AG09319 (cell line): ENCODE measurements around the gene HOXC10.

Source experiments
- DNase-seq: peaks from one replicate; pipeline ENCODE4 v3.0.0-alpha.2; 2010; ENCODE audit warnings: low read depth; ENCODE audit errors: extremely low read depth
- CTCF ChIP-seq: IDR thresholded peaks from 2 replicates; pipeline ENCODE4 v1.5.1; 2011; ENCODE audit warnings: low read depth, mild to moderate bottlenecking, inconsistent platforms, low read length, moderate library complexity

The HOXC10 gene

DNA sequence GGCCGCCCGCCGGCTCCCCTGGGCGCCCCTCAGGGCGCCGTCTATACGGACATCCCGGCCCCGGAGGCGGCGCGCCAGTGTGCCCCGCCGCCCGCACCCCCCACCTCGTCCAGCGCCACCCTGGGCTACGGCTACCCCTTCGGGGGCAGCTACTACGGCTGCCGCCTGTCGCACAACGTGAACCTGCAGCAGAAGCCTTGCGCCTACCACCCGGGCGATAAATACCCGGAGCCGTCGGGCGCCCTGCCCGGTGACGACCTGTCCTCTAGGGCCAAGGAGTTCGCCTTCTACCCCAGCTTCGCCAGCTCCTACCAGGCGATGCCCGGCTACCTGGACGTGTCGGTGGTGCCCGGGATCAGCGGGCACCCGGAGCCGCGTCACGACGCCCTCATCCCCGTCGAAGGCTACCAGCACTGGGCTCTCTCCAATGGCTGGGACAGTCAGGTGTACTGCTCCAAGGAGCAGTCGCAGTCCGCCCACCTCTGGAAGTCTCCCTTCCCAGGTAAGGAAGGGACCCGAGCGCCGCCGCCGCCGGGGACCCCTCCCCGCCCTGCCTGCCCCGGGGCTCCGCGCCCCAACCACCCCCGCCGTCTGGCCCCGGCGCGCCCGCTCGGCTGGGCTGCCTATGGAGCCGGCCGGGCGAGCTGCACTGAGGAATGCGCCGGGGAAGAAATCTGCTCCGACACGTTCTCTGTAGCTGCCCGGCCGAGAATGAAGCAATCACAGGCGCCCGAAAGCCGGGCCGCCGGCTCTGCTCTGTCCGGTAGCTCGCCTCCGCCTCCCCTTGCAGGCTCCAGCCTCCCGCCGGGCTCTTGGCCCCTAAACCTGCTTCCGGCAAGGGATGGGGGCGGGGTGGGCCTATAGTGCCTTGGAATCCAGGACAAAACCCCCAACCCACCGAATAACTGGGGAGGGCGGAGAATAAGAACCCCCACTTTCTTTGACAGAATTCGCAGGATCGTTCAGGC, 45.5 kb upstream of the HOXC10 start:
- DNase-seq: no peak

DNA sequence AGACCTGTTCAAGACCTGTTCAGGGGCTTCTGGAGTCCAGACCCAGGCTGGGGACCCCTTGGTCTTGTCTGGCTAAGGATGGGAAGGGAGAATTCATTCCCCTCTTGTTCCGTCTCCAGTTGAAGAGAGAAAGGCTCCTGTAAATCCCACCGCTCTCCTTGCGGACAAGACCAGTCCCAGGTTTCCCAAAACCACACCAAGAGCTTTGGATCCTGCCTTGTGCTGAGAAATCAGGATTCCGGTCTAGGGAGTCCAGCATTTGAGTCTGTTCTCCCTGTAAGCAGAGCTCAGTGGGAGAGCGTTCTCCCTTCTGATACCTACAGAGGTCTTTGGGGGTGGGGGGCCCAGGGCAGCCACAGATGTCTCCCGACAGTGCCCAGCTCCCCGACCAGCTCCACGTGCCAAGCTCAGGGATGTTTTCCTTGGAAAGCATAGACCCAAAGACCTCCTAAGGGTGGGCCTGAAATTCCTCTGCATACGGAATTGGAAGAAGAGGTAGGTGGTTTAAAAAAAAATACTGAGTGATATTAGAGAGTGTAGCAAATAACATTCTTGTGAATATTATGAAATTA, 44.4 kb upstream of the HOXC10 start:
- TF ChIP-seq CTCF: no peak
- DNase-seq: no peak

More for the DNA sequence above, 45.5 kb upstream of the HOXC10 start:
- no peak for TF ChIP-seq CTCF

- no peak for TF ChIP-seq CTCF
- DNase-seq: no peak
Observed at GRCh38 chr12:53941187-53941586, 43.8 kb upstream of the HOXC10 start.

- no peak for TF ChIP-seq CTCF
- no peak for DNase-seq
Observed at GRCh38 chr12:53941750-53942149, 43.2 kb upstream of the HOXC10 start.

DNA sequence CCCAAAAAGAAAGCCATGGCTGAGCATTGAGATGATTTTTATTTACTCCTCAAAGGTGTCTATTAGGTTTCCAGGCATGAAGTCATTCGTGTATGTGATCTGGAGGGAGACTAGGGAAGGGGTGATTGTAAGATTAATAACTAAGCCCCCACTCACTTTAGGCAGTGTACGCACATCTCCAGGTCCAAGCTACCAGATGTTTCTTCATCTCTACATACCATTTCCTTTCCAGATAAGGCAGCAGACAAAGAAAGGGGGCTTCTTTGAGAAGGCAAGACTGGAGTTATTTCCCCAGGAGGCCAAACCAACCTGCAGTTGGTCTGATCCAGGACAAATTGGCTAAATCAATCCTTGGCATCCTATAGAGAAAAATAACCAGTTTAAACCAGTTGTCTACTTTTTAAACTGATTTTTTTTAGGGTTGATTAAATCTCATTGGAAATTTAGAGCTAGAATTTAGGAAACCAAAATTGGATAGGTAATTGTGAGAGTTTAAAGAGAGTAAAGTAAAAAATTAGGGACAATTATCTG, 42.4 kb upstream of the HOXC10 start:
- no peak for TF ChIP-seq CTCF
- no peak for DNase-seq

- no peak for TF ChIP-seq CTCF
- DNase-seq: no peak
Observed at GRCh38 chr12:53944209-53944608, 40.7 kb upstream of the HOXC10 start.
